Measurements from ENCODE around the gene PSMA6. TPM values are rescaled to one million over a fixed set of nuclear protein-coding genes. Genes with fewer than 3 reads are reported as not detected.
A peak's percentile ranks its signal among the peaks of the same experiment; 100 is the strongest.
"Not testable (repeated sequence)": the region's sequence is repeated elsewhere in the genome, so short reads cannot be mapped to it uniquely, and the experiment has no call there.

PSMA6 gene
- total and polyA plus RNA-seq, 2 donors: 124 to 138 TPM

DNA sequence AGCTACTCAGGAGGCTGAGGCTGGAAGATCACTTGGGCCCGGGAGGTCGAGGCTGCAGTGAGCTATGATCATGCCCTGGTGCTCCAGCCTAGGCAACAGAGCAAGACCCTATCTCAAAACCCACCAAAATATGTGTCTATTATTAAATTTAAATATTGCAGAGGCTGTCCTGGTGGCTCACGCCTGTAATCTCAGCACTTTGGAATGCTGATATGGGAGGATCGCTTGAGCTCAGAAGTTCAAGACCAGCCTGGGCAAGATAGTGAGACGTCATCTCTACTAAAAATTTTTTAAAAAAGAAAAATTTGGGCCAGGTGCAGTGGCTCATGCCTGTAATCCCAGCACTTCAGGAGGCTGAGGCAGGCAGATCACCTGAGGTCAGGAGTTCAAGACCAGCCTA lies 13.9 kb downstream of the PSMA6 start:
- Histone ChIP-seq H3K36me3 (ENCODE audit: insufficient read depth) (no peaks in the 10 kb centered on the region), H3K27ac (ENCODE audit: low read depth) (no peak overlapping the region), H3K4me3 (ENCODE audit: low read depth, low read length) (no peak overlapping the region), H3K4me1 (ENCODE audit: insufficient read depth) (no peaks in the 10 kb centered on the region)
- WGBS: 96% methylated on average over 5 of the region's 5 CpGs
- no peak for DNase-seq (ENCODE audit: extremely low spot score)

GRCh38 chr14:35317820-35318219 lies 25.6 kb downstream of the PSMA6 start:
- Histone ChIP-seq H3K4me3 (ENCODE audit: low read depth, low read length) (no peak overlapping the region), H3K36me3 (ENCODE audit: insufficient read depth) (peaks cover 8% of the 10 kb centered on the region), H3K4me1 (ENCODE audit: insufficient read depth) (no peaks in the 10 kb centered on the region), H3K27ac (ENCODE audit: low read depth) (no peak overlapping the region)
- DNase-seq (ENCODE audit: extremely low spot score): no peak
- WGBS: 98% methylated on average over 3 of the region's 3 CpGs

GRCh38 chr14:35319509-35319908 lies 27.3 kb downstream of the PSMA6 start:
- no peak overlapping the region for H3K27ac ChIP-seq (ENCODE audit: low read depth)
- H3K4me3 ChIP-seq (ENCODE audit: low read depth, low read length): no peak overlapping the region
- peaks cover 8% of the 10 kb centered on the region for H3K36me3 ChIP-seq (ENCODE audit: insufficient read depth)
- no peak for DNase-seq (ENCODE audit: extremely low spot score)
- no peaks in the 10 kb centered on the region for H3K4me1 ChIP-seq (ENCODE audit: insufficient read depth)
- WGBS: 88% methylated on average over 4 of the region's 4 CpGs

- Histone ChIP-seq H3K36me3 (ENCODE audit: insufficient read depth) (peaks cover 7% of the 10 kb centered on the region), H3K4me3 (ENCODE audit: low read depth, low read length) (no peak overlapping the region), H3K27ac (ENCODE audit: low read depth) (no peak overlapping the region), H3K4me1 (ENCODE audit: insufficient read depth) (no peaks in the 10 kb centered on the region)
- WGBS: 61% methylated on average over 2 of the region's 2 CpGs
- no peak for DNase-seq (ENCODE audit: extremely low spot score)
Measured at GRCh38 chr14:35320472-35320871, 28.3 kb downstream of the PSMA6 start.

DNA sequence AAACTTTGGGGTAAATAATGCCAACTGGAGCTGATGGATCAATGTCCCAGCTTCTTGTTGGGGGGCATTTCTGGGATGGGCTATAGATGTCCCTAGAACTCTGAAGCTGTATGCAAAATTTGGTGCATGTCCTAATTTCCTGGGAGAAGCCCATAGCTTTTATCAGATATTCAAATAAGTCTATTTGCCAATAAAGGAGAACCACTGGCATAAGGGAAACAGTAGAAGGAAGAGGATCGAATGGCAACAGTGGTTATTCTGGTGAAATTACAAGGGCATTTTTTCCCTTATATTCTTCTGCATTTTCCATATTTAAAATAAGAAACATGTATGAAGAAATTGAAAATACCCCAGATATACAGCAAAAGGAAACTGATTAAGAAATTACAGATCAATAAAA lies 34.2 kb downstream of the PSMA6 start:
- Histone ChIP-seq H3K36me3 (ENCODE audit: insufficient read depth) (no peaks in the 10 kb centered on the region), H3K4me1 (ENCODE audit: insufficient read depth) (no peaks in the 10 kb centered on the region), H3K4me3 (ENCODE audit: low read depth, low read length) (no peak overlapping the region), H3K27ac (ENCODE audit: low read depth) (no peak overlapping the region)
- no peak for DNase-seq (ENCODE audit: extremely low spot score)
- WGBS: 89% methylated on average over 1 of the region's 1 CpG

- Histone ChIP-seq H3K4me1 (ENCODE audit: insufficient read depth) (no peaks in the 10 kb centered on the region), H3K27ac (ENCODE audit: low read depth) (no peak overlapping the region), H3K4me3 (ENCODE audit: low read depth, low read length) (no peak overlapping the region), H3K36me3 (ENCODE audit: insufficient read depth) (no peaks in the 10 kb centered on the region)
- WGBS: 71% methylated on average over 21 of the region's 21 CpGs
- peak; percentile 71 for DNase-seq (ENCODE audit: extremely low spot score)
Measured at GRCh38 chr14:35331605-35332516, 39.7 kb downstream of the PSMA6 start.

- Histone ChIP-seq H3K4me1 (ENCODE audit: insufficient read depth) (no peaks in the 10 kb centered on the region), H3K36me3 (ENCODE audit: insufficient read depth) (no peaks in the 10 kb centered on the region), H3K27ac (ENCODE audit: low read depth) (peak overlapping the region; percentile 11), H3K4me3 (ENCODE audit: low read depth, low read length) (no peak overlapping the region)
- DNase-seq (ENCODE audit: extremely low spot score): no peak
- whole genome bisulfite sequencing: 80% methylated on average over 11 of the region's 11 CpGs
Measured at GRCh38 chr14:35332517-35333263, 40.5 kb downstream of the PSMA6 start.

DNA sequence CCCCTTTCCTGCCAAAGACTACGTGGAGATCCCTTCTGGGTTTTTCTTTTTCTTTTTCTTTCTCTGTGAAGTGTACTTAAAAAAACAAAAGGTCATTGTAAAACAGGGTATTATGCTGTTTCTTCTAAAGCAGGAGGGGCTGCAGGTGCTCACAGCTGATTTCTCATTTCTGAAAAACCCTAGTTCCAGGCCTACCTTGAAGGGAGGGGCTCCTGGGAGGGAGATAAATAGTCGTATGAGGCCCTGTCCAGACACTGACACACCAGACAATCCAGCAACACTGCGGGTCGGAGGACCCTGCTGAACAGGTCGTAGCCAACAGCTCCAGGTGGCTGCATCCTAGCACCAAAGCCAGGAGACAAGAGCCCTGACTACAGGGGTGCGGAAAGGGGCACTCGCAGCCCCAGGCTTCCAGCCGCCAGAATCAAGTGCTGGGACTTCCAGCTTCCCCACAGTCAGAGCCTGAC lies 41.1 kb downstream of the PSMA6 start:
- Histone ChIP-seq H3K36me3 (ENCODE audit: insufficient read depth) (no peaks in the 10 kb centered on the region), H3K27ac (ENCODE audit: low read depth) (peak overlapping the region; percentile 45), H3K4me1 (ENCODE audit: insufficient read depth) (no peaks in the 10 kb centered on the region), H3K4me3 (ENCODE audit: low read depth, low read length) (no peak overlapping the region)
- DNase-seq (ENCODE audit: extremely low spot score): no peak
- 63% methylated on average over 8 of the region's 8 CpGs for WGBS

- no peak overlapping the region for H3K27ac ChIP-seq (ENCODE audit: low read depth)
- no peak for DNase-seq (ENCODE audit: extremely low spot score)
- H3K36me3 ChIP-seq (ENCODE audit: insufficient read depth): no peaks in the 10 kb centered on the region
- no peak overlapping the region for H3K4me3 ChIP-seq (ENCODE audit: low read depth, low read length)
- no peaks in the 10 kb centered on the region for H3K4me1 ChIP-seq (ENCODE audit: insufficient read depth)
- WGBS: 83% methylated on average over 15 of the region's 15 CpGs
Measured at GRCh38 chr14:35333797-35334743, 41.9 kb downstream of the PSMA6 start.

DNA sequence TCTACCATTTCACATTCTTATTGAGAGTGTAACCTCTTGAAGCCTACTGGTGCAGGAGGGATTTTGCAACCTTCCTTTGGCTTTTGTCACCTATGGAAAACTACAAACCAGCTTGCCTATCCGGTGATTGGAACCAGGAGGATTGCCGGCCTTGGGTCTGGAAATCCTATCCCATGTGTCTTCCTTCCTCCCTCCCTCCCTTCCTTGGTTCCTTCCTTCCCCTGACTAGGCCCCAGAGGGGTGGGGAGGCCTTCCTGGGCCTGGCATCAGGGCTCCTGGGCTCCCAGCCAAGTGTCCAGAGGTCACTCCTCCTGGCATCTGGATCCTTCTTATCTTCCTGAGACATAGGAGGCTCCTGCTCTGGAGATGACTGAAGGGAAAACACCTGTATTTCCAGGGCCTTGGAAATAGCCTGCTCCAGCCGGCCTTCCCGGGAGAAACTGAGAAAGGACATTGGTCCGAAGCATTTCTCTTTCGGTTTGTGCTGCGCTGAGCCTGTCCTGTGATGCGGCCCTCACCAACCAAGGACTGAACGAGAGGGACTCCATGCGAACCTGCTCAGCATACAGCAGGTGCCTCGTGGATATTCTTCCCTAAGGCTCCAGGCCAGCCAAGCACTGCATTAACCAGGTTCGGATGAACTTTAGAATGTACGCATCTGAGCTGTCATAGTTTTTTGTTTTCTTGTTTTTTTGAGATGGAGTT lies 43.4 kb downstream of the PSMA6 start:
- H3K4me1 ChIP-seq (ENCODE audit: insufficient read depth): no peaks in the 10 kb centered on the region
- peak overlapping the region; percentile 81 for H3K27ac ChIP-seq (ENCODE audit: low read depth)
- H3K36me3 ChIP-seq (ENCODE audit: insufficient read depth): no peaks in the 10 kb centered on the region
- no peak overlapping the region for H3K4me3 ChIP-seq (ENCODE audit: low read depth, low read length)
- no peak for DNase-seq (ENCODE audit: extremely low spot score)
- 83% methylated on average over 13 of the region's 13 CpGs for WGBS

GRCh38 chr14:35336171-35336493 lies 44.0 kb downstream of the PSMA6 start:
- not testable (repeated sequence) for H3K36me3 ChIP-seq (ENCODE audit: insufficient read depth); H3K4me1 ChIP-seq (ENCODE audit: insufficient read depth); DNase-seq (ENCODE audit: extremely low spot score); H3K4me3 ChIP-seq (ENCODE audit: low read depth, low read length)
- peak overlapping the region; percentile 81 for H3K27ac ChIP-seq (ENCODE audit: low read depth)
- WGBS: 64% methylated on average over 3 of the region's 3 CpGs

GRCh38 chr14:35336494-35337268 lies 44.5 kb downstream of the PSMA6 start:
- DNase-seq (ENCODE audit: extremely low spot score): no peak
- Histone ChIP-seq H3K27ac (ENCODE audit: low read depth) (peak overlapping the region; percentile 89), H3K4me1 (ENCODE audit: insufficient read depth) (no peaks in the 10 kb centered on the region), H3K4me3 (ENCODE audit: low read depth, low read length) (no peak overlapping the region), H3K36me3 (ENCODE audit: insufficient read depth) (no peaks in the 10 kb centered on the region)
- WGBS: 16% methylated on average over 28 of the region's 28 CpGs
